Stomach (tissue), 4 donors: Measurements from ENCODE around the gene ITGB5.

Experiments
- CTCF ChIP-seq, 7 experiments: fragments of 450-650 bp in 4 of 7; fragments of 200-600 bp in 3 of 7; sonication (generic) in 3 of 7; IDR thresholded peaks; one replicate each; pipeline ENCODE4 v1.5.1; 2016 to 2019; ENCODE audit warnings: antibody characterized with exemption in 7 of 7, control low read depth in 2 of 7, mild to moderate bottlenecking in 1 of 7
- POLR2AphosphoS5 ChIP-seq, 3 donors: sonication (generic); formaldehyde crosslinking; IDR thresholded peaks; one replicate each; pipeline ENCODE4 v1.6.1; 2016; ENCODE audit warnings: antibody characterized with exemption in 3 of 3

GRCh38 chr3:124785973-124786372 is 101.2 kb downstream of the ITGB5 start:
- TF ChIP-seq POLR2AphosphoS5 (IDR thresholded peaks at IDR 0.05) (no peak), CTCF (IDR thresholded peaks at IDR 0.05) (no peak)
